Breast epithelium (tissue), 4 donors: ENCODE results near the gene DDX47. TPM values are rescaled to one million over a fixed set of nuclear protein-coding genes. Genes with fewer than 3 reads are reported as not detected.

Experiments used
- DNase-seq, 2 donors: peaks; one replicate each; pipeline ENCODE4 v3.0.0-alpha.2; 2019; ENCODE audit warnings: low spot score in 2 of 2
- H3K27ac ChIP-seq, 2 donors: fragments of 200-600 bp; sonication (generic) in 1 of 2; one replicate each; pipeline ENCODE4 v1.5.1; 2016 to 2019; ENCODE audit warnings: mild to moderate bottlenecking in 1 of 2
- H3K27me3 ChIP-seq, 2 donors: fragments of 200-600 bp; sonication (generic) in 1 of 2; one replicate each; pipeline versions ENCODE4 v1.5.1 to v1.6.0; 2017 to 2019; ENCODE audit warnings: control low read depth in 1 of 2, mild to moderate bottlenecking in 1 of 2
- H3K36me3 ChIP-seq: fragments of 200-600 bp; one replicate; pipeline ENCODE4 v1.5.1; 2019
- H3K4me1 ChIP-seq, 2 donors: fragments of 200-600 bp; sonication (generic); one replicate each; pipeline ENCODE4 v1.5.1; 2016 to 2019; ENCODE audit warnings: control low read depth in 1 of 2
- H3K4me3 ChIP-seq, 3 donors: fragments of 200-600 bp; sonication (generic); 1 replicate in 2 of 3; 2 replicates in 1 of 3; pipeline ENCODE4 v1.5.1; 2016 to 2019; ENCODE audit warnings: mild to moderate bottlenecking in 3 of 3, moderate library complexity in 2 of 3
- H3K9me3 ChIP-seq, 2 donors: fragments of 200-600 bp; sonication (generic) in 1 of 2; one replicate each; pipeline ENCODE4 v1.5.1; 2016 to 2019; ENCODE audit warnings: control low read depth in 1 of 2
- POLR2A ChIP-seq: fragments of 450-650 bp; IDR thresholded peaks from one replicate; pipeline ENCODE4 v1.6.1; 2016; ENCODE audit warnings: antibody characterized with exemption, mild to moderate bottlenecking, moderate library complexity
- POLR2AphosphoS5 ChIP-seq, 3 donors: sonication (generic); formaldehyde crosslinking; IDR thresholded peaks; one replicate each; pipeline ENCODE4 v1.6.1; 2017; ENCODE audit warnings: antibody characterized with exemption in 3 of 3
- intact Hi-C: fragments of 100-400 bp; cut with DNase I; formaldehyde crosslinking; loops from one replicate; pipeline ENCODE4 v1.15.1; 2023; ENCODE audit warnings: low total_unique reads
- total RNA-seq, 3 donors: library from RNA; depleted of rRNA; stranded (reverse); fragments of >200 nt; gene quantifications; one replicate each; pipeline ENCODE4 v1.1.0, GENCODE V29; 2016
- TF ChIP-seq, protein P1 (sequence below), 3 donors: fragments of 450-650 bp; IDR thresholded peaks; one replicate each; pipeline ENCODE4 v1.5.1; 2016 to 2017; ENCODE audit warnings: antibody characterized with exemption in 3 of 3, mild to moderate bottlenecking in 3 of 3, moderate library complexity in 3 of 3

Gene DDX47
- total RNA-seq, 3 donors from 2014 or later = 44.8 to 81.1 (median 60.0) TPM

DNA sequence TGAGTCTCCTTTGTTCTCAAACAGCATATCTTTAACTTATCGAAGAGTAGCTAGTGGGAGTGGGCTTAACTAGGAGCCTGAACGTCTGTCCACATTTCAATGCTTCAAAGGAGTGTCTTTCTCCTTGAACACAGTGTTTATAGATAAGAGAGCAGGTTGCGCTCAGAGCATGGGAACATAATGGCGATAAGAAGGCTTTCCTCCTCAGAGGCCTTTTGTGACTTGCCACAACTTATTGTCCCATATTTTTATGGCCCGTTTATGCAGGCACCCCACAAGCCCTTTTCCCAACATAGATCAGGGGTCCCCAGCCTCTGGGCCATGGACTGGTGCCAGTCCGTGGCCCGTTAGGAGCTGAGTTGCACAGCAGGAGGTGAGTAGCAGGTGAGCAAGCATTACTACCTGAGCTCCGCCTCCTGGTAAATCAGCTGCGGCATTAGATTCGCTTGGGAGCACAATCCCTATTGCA, 2.6 kb upstream of the DDX47 start:
- H3K4me3 ChIP-seq = no peak overlapping the region
- no peaks in the 10 kb centered on the region for H3K9me3 ChIP-seq
- TF ChIP-seq POLR2AphosphoS5 (IDR thresholded peaks at IDR 0.05) (no peak), POLR2A (no peak)
- TF ChIP-seq, protein P1, sequence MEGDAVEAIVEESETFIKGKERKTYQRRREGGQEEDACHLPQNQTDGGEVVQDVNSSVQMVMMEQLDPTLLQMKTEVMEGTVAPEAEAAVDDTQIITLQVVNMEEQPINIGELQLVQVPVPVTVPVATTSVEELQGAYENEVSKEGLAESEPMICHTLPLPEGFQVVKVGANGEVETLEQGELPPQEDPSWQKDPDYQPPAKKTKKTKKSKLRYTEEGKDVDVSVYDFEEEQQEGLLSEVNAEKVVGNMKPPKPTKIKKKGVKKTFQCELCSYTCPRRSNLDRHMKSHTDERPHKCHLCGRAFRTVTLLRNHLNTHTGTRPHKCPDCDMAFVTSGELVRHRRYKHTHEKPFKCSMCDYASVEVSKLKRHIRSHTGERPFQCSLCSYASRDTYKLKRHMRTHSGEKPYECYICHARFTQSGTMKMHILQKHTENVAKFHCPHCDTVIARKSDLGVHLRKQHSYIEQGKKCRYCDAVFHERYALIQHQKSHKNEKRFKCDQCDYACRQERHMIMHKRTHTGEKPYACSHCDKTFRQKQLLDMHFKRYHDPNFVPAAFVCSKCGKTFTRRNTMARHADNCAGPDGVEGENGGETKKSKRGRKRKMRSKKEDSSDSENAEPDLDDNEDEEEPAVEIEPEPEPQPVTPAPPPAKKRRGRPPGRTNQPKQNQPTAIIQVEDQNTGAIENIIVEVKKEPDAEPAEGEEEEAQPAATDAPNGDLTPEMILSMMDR (IDR thresholded peaks at IDR 0.05) = no peak
- H3K27ac ChIP-seq = no peak overlapping the region
- H3K27me3 ChIP-seq = no peaks in the 10 kb centered on the region
- no peak for DNase-seq
- H3K4me1 ChIP-seq = peaks cover 6 to 8% of the 10 kb centered on the region in 2 donors
- H3K36me3 ChIP-seq = no peaks in the 10 kb centered on the region
- intact Hi-C loops = no loop called here

DNA sequence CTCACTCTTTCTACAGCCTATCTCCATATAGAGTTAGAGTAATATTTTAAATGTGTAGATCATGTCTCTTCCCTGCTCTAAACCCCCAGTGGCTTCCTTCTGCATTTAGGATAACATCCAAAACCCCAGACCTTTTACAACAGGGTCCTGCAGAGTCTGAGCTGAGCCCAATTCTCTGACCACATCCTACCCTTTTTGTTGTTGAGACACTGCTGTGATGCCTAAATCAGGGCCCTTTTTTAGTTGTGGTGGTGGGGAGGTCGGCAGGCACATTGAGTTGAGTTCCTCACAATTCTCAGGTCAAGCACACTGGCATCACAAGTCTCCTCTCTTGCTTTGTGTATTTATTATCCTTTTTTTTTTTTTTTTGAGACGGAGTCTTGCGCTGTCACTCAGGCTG, 1.8 kb upstream of the DDX47 start:
- Histone ChIP-seq H3K9me3 (no peaks in the 10 kb centered on the region), H3K4me1 (peaks cover 6 to 12% of the 10 kb centered on the region in 2 donors), H3K27me3 (no peaks in the 10 kb centered on the region), H3K4me3 (no peak overlapping the region), H3K27ac (no peak overlapping the region), H3K36me3 (no peaks in the 10 kb centered on the region)
- TF ChIP-seq, protein P1 (IDR thresholded peaks at IDR 0.05) = no peak
- TF ChIP-seq POLR2A (no peak), POLR2AphosphoS5 (IDR thresholded peaks at IDR 0.05) (no peak)
- DNase-seq = no peak
- intact Hi-C loops = no loop called here

DNA sequence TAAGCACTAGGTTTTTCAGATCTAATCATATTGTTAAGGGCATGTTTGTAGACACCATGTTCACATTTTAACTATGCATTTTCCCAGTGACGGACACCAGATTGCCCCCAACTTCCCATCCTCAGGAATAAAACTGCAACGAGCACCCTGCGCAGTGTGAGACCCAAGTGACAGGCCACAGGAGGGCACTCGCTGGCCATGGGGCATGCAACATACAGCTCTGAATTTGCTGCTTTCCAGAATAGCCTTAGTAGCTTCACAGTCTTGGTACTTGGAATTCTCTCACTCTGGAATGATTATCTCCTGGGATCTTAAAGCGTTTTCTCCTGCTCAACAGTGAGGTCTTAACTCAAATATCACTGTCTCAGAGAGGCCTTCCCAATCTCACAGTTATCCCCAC, 972 bp upstream of the DDX47 start:
- intact Hi-C loops = no loop called here
- no peak for DNase-seq
- Histone ChIP-seq H3K4me3 (no peak overlapping the region), H3K4me1 (peaks cover 6 to 12% of the 10 kb centered on the region in 2 donors), H3K27me3 (no peaks in the 10 kb centered on the region), H3K27ac (no peak overlapping the region), H3K36me3 (no peaks in the 10 kb centered on the region), H3K9me3 (no peaks in the 10 kb centered on the region)
- TF ChIP-seq POLR2A (no peak), POLR2AphosphoS5 (IDR thresholded peaks at IDR 0.05) (no peak)
- TF ChIP-seq, protein P1 (IDR thresholded peaks at IDR 0.05) = no peak

DNA sequence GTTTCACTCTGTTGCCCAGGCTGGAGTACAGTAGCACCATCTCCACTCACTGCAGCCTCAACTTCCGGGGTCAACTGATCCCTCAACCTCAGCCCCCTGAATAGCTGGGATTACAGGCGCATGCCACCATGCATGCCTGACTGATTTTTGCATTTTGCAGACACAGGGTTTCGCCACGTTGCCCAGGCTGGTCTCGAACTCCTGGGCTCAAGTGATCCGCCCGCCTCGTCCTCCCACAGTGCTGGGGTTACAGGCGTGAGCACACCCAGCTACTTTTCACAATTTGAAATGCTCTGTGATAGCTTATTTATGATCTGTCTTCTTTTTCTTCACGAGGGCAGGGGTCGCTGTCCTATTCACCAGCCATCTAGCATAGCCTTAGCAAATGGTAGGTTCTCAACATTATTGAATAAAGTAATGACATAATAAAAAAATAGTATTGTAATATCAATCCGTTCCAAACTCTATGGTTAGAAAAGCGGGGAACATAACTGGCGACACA, 477 bp upstream of the DDX47 start:
- no peak for DNase-seq
- peaks cover 6 to 12% of the 10 kb centered on the region in 2 donors for H3K4me1 ChIP-seq
- TF ChIP-seq POLR2AphosphoS5 (IDR thresholded peaks at IDR 0.05) (no peak), POLR2A (no peak)
- TF ChIP-seq, protein P1 (IDR thresholded peaks at IDR 0.05) = no peak
- peak overlapping the region in 1 of 2 donors; percentile 87 for H3K27ac ChIP-seq
- no peaks in the 10 kb centered on the region for H3K9me3 ChIP-seq
- H3K4me3 ChIP-seq = peak overlapping the region in 2 of 3 donors; percentile 80 to 93
- H3K36me3 ChIP-seq = no peaks in the 10 kb centered on the region
- intact Hi-C loops = no loop called here
- no peaks in the 10 kb centered on the region for H3K27me3 ChIP-seq

DNA sequence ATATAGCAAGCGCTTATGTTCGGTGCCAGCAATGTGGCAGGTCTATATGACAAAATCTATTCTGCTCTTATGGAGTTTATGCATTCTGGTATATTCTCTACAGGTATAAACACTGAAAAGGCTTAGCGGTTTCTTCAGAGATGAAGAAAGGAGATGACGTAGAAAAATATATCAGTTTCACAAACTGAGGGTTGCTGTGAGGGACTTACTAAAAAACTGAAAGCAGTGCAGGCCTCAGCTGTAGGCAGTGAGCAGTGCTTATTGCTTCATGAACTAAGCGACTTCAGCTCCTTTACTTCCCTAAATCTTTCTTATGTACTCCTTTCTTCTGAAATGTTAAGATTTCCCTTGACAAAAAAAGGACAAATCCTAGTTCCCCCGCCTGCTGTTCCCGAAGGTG, 4.5 kb downstream of the DDX47 start:
- TF ChIP-seq, protein P1 (IDR thresholded peaks at IDR 0.05) = no peak
- TF ChIP-seq POLR2AphosphoS5 (IDR thresholded peaks at IDR 0.05) (no peak), POLR2A (no peak)
- Histone ChIP-seq H3K27ac (no peak overlapping the region), H3K27me3 (no peaks in the 10 kb centered on the region), H3K9me3 (no peaks in the 10 kb centered on the region), H3K36me3 (no peaks in the 10 kb centered on the region), H3K4me3 (no peak overlapping the region), H3K4me1 (peaks cover 10 to 24% of the 10 kb centered on the region in 2 donors)
- no peak for DNase-seq
- intact Hi-C loops = no loop called here
